BE2C (cell line): ENCODE measurements around the gene BABAM1.
"Not testable (repeated sequence)": the region's sequence is repeated elsewhere in the genome, so short reads cannot be mapped to it uniquely, and the experiment has no call there.

Source experiments
- DNase-seq: peaks from one replicate; pipeline ENCODE4 v3.0.0-alpha.2; 2020
- H3K27me3 ChIP-seq: fragments of 250-450 bp; sonication (Bioruptor Pico); 2 replicates; pipeline ENCODE4 v1.5.1; 2020; ENCODE audit warnings: mild to moderate bottlenecking
- H3K36me3 ChIP-seq: fragments of 250-450 bp; sonication (Bioruptor Pico); 2 replicates; pipeline ENCODE4 v1.5.1; 2020; ENCODE audit warnings: mild to moderate bottlenecking
- H3K4me1 ChIP-seq: fragments of 250-450 bp; sonication (Bioruptor Pico); 2 replicates; pipeline ENCODE4 v1.5.1; 2020
- H3K4me3 ChIP-seq: 2 replicates; pipeline ENCODE4 v1.5.1; 2011; ENCODE audit warnings: low read depth, low read length
- H3K9me3 ChIP-seq: fragments of 250-450 bp; sonication (Bioruptor Pico); 2 replicates; pipeline ENCODE4 v1.5.1; 2020
- CTCF ChIP-seq: IDR thresholded peaks from 2 replicates; pipeline ENCODE4 v1.5.1; 2012; ENCODE audit warnings: mild to moderate bottlenecking, low read depth, low read length

Gene BABAM1

GRCh38 chr19:17264641-17264979 lies 2.6 kb upstream of the BABAM1 start, which contains the start of gene USHBP1:
Gene USHBP1, minus strand, starts transcription at chr19:17264745. Its CDS starts 446 bp downstream, at chr19:17264299.
- Histone ChIP-seq H3K9me3 (no peaks in the 10 kb centered on the region; the same call in 1 of the 2 replicates), H3K27me3 (no peaks in the 10 kb centered on the region), H3K4me3 (no peak within 1 kb of the TSS), H3K36me3 (peaks cover 4% of the 10 kb centered on the region), H3K4me1 (no peaks in the 10 kb centered on the region)
- TF ChIP-seq CTCF: no peak
- DNase-seq: no peak

DNA sequence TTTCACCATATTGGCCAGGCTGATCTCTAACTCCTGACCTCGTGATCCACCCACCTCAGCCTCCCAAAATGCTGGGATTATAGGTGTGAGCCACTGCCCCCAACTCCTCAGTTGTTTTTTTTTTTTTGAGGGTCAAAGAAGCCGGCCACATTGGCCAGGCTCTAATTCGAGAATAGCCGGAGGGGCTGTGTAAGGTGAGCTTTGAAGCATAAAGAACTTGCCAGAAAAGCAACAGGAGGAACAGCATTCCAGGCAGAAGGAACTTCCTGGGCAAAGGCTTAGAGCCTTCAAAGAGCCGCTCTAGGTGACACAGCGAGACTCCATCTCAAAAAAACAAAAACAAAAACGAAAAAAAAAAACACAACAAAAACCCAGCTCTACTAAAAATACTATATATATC lies 1.2 kb upstream of the BABAM1 start:
- no peak for TF ChIP-seq CTCF
- no peaks in the 10 kb centered on the region for H3K4me1 ChIP-seq
- H3K36me3 ChIP-seq: peaks cover 7% of the 10 kb centered on the region
- no peak for DNase-seq
- no peaks in the 10 kb centered on the region for H3K9me3 ChIP-seq
- H3K4me3 ChIP-seq: no peak overlapping the region
- H3K27me3 ChIP-seq: no peaks in the 10 kb centered on the region

GRCh38 chr19:17266589-17266974 lies 661 bp upstream of the BABAM1 start:
- Histone ChIP-seq H3K4me1 (no peaks in the 10 kb centered on the region), H3K36me3 (peaks cover 12% of the 10 kb centered on the region), H3K27me3 (no peaks in the 10 kb centered on the region), H3K9me3 (no peaks in the 10 kb centered on the region), H3K4me3 (no peak overlapping the region)
- DNase-seq: no peak
- TF ChIP-seq CTCF: no peak

GRCh38 chr19:17268754-17269153 lies 1.5 kb downstream of the BABAM1 start:
- Histone ChIP-seq H3K4me3 (no peak overlapping the region), H3K36me3 (peaks cover 13% of the 10 kb centered on the region), H3K27me3 (no peaks in the 10 kb centered on the region), H3K9me3 (no peaks in the 10 kb centered on the region), H3K4me1 (no peaks in the 10 kb centered on the region)
- TF ChIP-seq CTCF: no peak
- DNase-seq: no peak

- not testable (repeated sequence) for H3K4me3 ChIP-seq, H3K9me3 ChIP-seq, DNase-seq, H3K27me3 ChIP-seq, H3K4me1 ChIP-seq
- peaks cover 21% of the 10 kb centered on the region for H3K36me3 ChIP-seq
Observed at GRCh38 chr19:17274892-17275291, 7.6 kb downstream of the BABAM1 start.

- Histone ChIP-seq H3K4me3 (no peak overlapping the region), H3K4me1 (no peaks in the 10 kb centered on the region), H3K9me3 (no peaks in the 10 kb centered on the region), H3K27me3 (no peaks in the 10 kb centered on the region), H3K36me3 (peaks cover 18% of the 10 kb centered on the region)
- TF ChIP-seq CTCF: no peak
- DNase-seq: no peak
Observed at GRCh38 chr19:17275441-17276175, 8.4 kb downstream of the BABAM1 start.

DNA sequence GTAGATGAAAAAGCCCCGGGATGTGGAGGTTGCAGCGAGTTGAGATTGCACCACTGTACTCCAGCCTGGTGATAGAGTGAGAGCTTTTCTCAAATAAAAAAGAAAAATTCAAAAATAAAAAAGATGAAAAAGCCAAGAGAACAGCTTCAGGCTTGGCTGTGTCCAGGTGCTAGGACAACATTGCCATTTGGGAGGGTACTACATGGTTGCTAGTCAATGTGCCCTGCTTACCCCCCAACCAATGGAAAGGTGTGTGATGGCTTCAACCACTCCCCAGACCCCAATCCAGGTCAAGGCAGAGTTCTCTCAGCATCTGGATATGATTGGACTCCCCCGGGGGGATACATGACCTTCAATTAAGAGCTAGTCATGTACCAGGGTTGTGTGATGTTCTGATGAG lies 12.2 kb downstream of the BABAM1 start:
- TF ChIP-seq CTCF: no peak

More for the DNA sequence above, 12.2 kb downstream of the BABAM1 start:
- peaks cover 6% of the 10 kb centered on the region for H3K36me3 ChIP-seq
- no peaks in the 10 kb centered on the region for H3K4me1 ChIP-seq
- H3K4me3 ChIP-seq: no peak overlapping the region
- DNase-seq: no peak
- H3K9me3 ChIP-seq: no peaks in the 10 kb centered on the region
- H3K27me3 ChIP-seq: peaks cover 5% of the 10 kb centered on the region; the same call in 1 of the 2 replicates
